ENCODE results near the gene TNFRSF12A.

Gene TNFRSF12A

GRCh38 chr16:2992383-2993081 is 27.6 kb upstream of the TNFRSF12A start (continued):
- TF ChIP-seq ZNF449 (tag by site-specific recombination; IDR thresholded peaks at IDR 0.05) (no peak), ZNF660 (tag by site-specific recombination; IDR thresholded peaks at IDR 0.05) (no peak), ZBTB20 (tag by site-specific recombination; IDR thresholded peaks at IDR 0.05) (no peak), ZNF707 (tag by site-specific recombination; IDR thresholded peaks at IDR 0.05) (no peak)

- TF ChIP-seq PRDM6 (tag by site-specific recombination; IDR thresholded peaks at IDR 0.05) (no peak), ZNF394 (tag by site-specific recombination; IDR thresholded peaks at IDR 0.05; ENCODE audit: borderline replicate concordance) (peak; percentile 30; the same call in 1 of the 2 replicates), ZNF830 (tag by site-specific recombination; IDR thresholded peaks at IDR 0.05; ENCODE audit: low read depth) (no peak), ZBTB1 (tag by site-specific recombination; IDR thresholded peaks at IDR 0.05) (no peak), ZNF266 (tag by site-specific recombination; IDR thresholded peaks at IDR 0.05; ENCODE audit: low read depth) (no peak), ZNF768 (tag by site-specific recombination; IDR thresholded peaks at IDR 0.05) (no peak)
- H3K27ac ChIP-seq (ENCODE audit: extremely low read depth, low read depth, low read length), result no peak overlapping the region
- H3K9me3 ChIP-seq (ENCODE audit: control insufficient read depth, insufficient read depth, low read depth, low read length), result no peaks in the 10 kb centered on the region
- ChIA-PET POLR2A (no interaction called here), CTCF (interaction anchor here (0.6 to 1.4 kb wide), 2 partner anchors 25 to 32 kb away, joined by 3 to 6 read pairs; no protein-coding TSS in a partner anchor)
- no peaks in the 10 kb centered on the region for H3K4me1 ChIP-seq (ENCODE audit: control insufficient read depth, insufficient read depth, low read length)
- H3K4me3 ChIP-seq (ENCODE audit: low read depth, low read length), result no peak overlapping the region
- no peaks in the 10 kb centered on the region for H3K36me3 ChIP-seq (ENCODE audit: control insufficient read depth in 2 of 2, insufficient read depth in 1 of 2, low read length in 2 of 2)
Measured at GRCh38 chr16:2996298-2996697, 23.9 kb upstream of the TNFRSF12A start.

GRCh38 chr16:2999929-3000328 is 20.2 kb upstream of the TNFRSF12A start:
- Histone ChIP-seq H3K4me1 (ENCODE audit: control insufficient read depth, insufficient read depth, low read length) (no peaks in the 10 kb centered on the region), H3K4me3 (ENCODE audit: low read depth, low read length) (no peak overlapping the region), H3K36me3 (ENCODE audit: control insufficient read depth in 2 of 2, insufficient read depth in 1 of 2, low read length in 2 of 2) (no peaks in the 10 kb centered on the region), H3K27ac (ENCODE audit: extremely low read depth, low read depth, low read length) (no peak overlapping the region), H3K9me3 (ENCODE audit: control insufficient read depth, insufficient read depth, low read depth, low read length) (no peaks in the 10 kb centered on the region)
- CTCF ChIA-PET, result interaction anchor here (9.6 kb wide), 1 partner anchor 31 kb away, joined by 149 read pairs; no protein-coding TSS in a partner anchor
- POLR2A ChIA-PET, result interaction anchor here (0.6 to 12.4 kb wide), 2 partner anchors 24 to 133 kb away, joined by 3 to 247 read pairs; partner anchors contain the start of genes CLDN6, HCFC1R1, THOC6 and TNFRSF12A
- no peak for TF ChIP-seq ZNF280D (tag by site-specific recombination; IDR thresholded peaks at IDR 0.05)
- TF ChIP-seq ZNF585B (tag by site-specific recombination; IDR thresholded peaks at IDR 0.05), result no peak
- TF ChIP-seq SP3 (tag by site-specific recombination; IDR thresholded peaks at IDR 0.05), result no peak
- TF ChIP-seq TSHZ1 (tag by site-specific recombination; IDR thresholded peaks at IDR 0.05; ENCODE audit: borderline replicate concordance), result no peak
- no peak for TF ChIP-seq ZNF2 (tag by site-specific recombination; IDR thresholded peaks at IDR 0.05)
- peak; percentile 97 for TF ChIP-seq PRDM10 (tag by site-specific recombination; IDR thresholded peaks at IDR 0.05)
